Measurements from ENCODE around the gene FXYD2.
A peak's percentile ranks its signal among the peaks of the same experiment; 100 is the strongest.
"Not testable (repeated sequence)": the region's sequence is repeated elsewhere in the genome, so short reads cannot be mapped to it uniquely, and the experiment has no call there.

FXYD2 gene

DNA sequence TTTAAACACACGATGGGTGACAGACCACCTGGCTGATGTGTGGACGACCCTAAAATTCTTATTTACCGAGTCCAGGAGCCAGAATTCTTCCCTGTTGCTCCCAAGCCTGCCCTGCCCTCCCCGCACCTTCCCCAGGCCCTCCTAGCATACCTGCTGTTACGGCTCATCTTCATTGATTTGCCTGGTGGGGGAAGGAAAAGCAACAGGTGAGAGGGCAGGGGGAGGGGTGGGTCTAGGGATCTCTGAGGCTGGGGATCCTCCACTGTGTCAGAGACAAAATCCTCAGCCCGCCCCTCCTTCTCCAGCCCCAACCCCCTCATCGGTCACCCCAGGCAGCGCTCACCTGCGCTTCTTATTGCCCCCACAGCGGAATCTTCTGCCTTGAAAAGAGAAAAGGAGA, 4.0 kb downstream of the FXYD2 start:
- no peak for DNase-seq (ENCODE audit: low read depth in 3 of 3)

GRCh38 chr11:117820071-117820470, 4.5 kb downstream of the FXYD2 start:
- no peak for DNase-seq (ENCODE audit: low read depth in 3 of 3)

GRCh38 chr11:117819096-117820040, 5.2 kb downstream of the FXYD2 start:
- no peak for DNase-seq (ENCODE audit: low read depth in 3 of 3)

GRCh38 chr11:117818041-117818873, 6.3 kb downstream of the FXYD2 start:
- DNase-seq (ENCODE audit: low read depth in 3 of 3) = peak in 2 of 3 experiments; percentile 32 to 42

DNA sequence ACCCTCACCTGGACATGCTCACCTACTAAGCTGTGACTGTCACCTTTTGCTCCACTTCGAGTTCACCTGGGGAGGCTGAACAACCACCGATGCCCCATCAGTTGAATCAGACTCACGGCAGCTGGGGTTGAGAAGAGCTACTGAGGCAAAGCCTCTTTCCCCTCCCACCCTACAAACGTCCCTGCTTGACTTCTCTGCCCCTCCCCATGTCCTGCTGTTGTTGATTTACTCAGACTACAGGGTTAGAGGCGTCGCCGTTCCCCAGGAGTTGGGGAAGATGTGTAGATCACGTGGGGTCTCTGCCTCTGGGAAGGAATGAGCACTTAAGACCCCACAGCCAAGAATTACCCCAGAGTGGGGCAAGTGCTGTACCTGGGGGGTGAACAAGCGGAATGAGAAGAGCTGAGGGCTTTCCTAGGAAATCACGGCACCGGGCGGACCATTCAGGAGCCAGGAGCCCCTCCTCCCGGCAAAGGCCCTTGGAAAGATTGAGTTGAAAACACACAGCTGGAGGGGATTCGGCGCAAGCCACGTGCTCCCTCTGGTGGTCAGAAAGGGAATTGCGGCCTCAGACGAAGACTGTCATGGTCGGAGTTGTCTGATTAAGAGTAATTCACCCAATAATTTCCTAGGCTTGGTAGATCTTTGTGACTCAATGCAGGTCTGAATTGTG, 7.0 kb downstream of the FXYD2 start:
- DNase-seq (ENCODE audit: low read depth in 3 of 3) = peak; percentile 80 to 92 (median 86)

- DNase-seq (ENCODE audit: low read depth in 3 of 3) = no peak
These were observed 7.6 kb downstream of the FXYD2 start for GRCh38 chr11:117816846-117817367.

DNA sequence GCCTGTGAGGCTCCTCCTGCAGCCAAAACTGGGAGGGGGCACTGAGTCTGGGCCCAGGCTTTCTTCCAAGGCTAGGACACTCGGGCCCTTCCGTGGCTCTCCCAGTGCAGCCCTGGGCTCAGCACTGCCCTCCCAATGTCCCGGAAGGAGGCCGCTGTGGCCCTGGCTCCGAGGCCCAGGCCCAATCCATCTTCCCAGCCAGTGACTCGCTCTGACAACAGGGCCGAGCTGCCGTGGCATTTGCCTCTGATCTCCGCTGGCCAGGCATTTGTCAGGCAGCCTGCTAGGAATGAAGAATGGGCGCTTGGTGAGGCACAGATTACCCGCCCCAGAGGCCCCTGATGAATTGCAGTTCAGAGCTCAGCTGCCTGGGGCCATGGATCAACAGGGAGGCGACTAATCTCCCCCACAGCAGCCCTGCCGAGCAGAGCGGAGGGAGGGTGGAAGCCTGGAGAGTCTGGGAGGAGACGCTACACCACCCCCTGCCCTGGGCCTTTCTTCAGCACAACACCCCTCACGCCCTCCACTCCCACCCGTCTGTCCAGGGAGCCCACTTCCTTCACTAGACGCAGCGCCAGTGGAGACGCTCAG, 8.3 kb downstream of the FXYD2 start:
- no peak for DNase-seq (ENCODE audit: low read depth in 3 of 3)

DNA sequence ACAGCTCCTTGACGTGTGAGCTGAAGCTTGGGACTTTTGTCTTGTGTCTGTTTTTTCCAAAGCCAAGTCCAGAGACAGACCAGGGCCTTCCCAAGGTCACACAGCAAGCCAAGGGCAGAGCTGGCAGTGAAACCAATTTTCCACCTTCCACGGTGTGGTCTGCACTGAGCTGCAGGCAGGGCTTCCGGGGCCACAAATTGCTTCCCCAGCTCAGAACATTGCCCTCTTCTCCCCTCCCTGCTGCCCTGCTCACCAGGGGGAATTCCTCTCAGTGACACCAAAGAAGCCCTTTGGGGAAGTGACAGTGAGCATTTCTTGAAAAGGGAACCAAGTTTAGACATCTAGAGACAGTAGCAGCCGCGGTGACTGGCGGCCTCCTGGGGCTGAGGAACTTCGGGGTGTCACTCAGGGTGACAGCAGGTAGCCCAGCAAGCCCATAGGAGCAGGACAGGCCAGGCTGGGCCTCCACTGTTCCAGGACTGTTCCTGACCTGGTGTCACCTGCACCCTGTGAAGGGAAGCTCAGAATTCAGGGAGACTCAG, 9.2 kb downstream of the FXYD2 start:
- peak; percentile 36 to 60 (median 39) for DNase-seq (ENCODE audit: low read depth in 3 of 3)

GRCh38 chr11:117814766-117815261, 9.7 kb downstream of the FXYD2 start:
- peak; percentile 32 to 77 (median 41) for DNase-seq (ENCODE audit: low read depth in 3 of 3)

- no peak for DNase-seq (ENCODE audit: low read depth in 3 of 3)
These were observed 10.3 kb downstream of the FXYD2 start for GRCh38 chr11:117814204-117814765.

DNA sequence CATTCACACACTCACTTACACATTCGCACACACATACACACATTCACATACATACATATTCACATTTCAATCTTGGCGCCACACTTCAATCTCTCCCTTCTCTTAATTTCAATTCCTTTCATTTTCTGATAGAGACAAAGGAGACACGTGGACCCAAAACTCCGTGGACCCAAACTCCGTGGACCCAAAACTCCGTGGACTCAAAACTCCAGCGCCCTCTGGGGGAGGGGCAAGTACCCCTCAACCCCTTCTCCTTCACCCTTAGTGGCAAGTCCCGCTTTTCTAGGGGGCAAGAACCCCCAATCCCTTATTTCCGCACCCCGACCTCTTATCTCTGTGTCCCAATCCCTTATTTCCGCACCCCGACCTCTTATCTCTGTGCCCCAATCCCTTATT, 14.5 kb downstream of the FXYD2 start:
- DNase-seq (ENCODE audit: low read depth in 3 of 3) = not testable (repeated sequence)

DNA sequence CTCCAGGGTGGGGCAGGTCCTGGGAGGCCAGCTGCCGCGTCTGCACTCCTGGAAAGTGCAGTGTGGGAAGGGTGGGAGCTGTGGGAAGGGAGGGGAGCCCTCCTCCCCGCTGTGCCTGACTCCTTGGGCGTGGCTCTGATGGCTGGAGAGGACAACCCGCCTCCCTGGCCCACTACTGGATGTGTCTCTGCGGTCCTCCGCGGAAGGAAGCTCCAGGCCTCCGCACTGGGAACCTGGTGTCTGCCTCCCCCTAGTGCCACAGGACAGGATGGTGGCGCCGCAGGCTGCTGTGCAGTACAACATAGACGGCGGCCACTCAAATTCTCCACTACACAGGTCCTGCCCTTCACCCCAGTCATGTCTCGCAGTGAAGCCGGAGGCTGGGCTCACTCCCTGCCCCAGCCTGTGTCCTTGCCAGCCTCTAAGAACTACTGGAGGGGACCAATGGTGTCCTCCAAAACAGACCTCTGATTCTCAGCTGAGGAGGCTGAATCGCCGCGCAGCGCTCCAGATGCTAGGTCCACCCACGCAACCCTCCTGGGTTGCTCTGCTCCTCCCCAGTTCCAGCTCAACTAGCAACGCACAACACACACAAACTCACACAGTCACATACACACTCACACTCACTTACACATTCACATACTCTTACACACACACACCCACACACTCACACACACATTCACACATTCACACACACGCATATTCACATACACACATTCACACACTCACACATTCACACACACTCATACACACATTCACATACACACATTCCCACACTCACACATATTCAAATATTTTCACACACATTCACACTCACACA, 15.1 kb downstream of the FXYD2 start:
- peak in 1 of 3 experiments; percentile 58 for DNase-seq (ENCODE audit: low read depth in 3 of 3)

DNA sequence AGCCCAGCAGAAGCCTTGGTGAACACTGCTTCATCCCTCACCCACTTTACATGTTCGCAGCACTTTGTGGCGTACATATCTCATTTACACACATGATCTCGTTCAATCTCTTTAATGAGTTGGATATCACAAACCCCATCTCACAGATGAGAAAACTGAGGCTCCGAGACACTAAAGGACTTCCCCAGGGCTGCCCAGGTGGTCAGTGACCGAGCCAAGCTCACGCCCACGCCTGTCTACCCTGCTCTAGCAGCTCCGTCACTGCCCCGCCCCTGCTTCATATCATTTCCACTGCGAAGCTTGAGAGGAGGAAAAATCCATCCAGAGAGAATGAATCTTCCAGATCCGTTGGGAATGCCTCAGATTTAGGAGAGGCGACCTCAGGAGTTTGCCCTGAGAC, 15.8 kb downstream of the FXYD2 start:
- DNase-seq (ENCODE audit: low read depth in 3 of 3) = no peak

DNA sequence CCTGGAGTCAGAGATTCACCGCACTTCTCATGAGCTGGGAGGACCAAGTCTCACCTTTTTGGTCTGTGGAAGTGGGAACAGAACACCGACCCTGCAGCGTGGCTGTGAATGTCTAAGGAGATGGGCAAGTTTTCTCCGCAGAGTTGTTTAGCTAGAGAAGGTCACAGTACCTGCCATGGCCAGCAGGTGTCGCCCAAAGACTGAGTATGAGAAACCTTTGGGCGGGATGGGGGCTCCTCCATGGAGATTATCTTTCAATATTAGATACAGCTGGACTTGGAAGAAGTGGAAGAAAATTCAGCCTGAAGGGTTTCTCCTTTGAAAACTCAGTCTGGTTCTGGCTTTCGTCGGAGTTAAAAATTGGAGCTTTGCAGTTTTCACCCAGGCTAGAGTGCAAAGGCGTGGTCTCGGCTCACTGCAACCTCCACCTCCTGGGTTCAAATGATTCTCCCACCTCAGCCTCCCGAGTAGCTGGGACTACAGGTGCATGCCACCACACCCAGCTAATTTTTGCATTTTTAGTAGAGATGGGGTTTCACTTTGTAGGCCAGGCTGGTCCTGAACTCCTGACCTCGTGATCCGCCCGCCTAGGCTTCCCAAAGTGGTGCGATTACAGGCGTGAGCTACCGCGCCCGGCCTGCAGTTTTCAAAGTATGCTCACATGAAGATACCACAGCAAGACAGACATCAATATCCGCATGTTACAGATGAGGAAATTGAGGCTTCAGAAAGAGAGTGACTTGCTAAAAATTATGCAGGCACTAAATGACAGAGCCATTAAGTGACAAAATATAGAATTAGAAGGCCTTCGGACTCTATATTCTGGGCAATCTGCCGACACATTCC, 16.8 kb downstream of the FXYD2 start:
- DNase-seq (ENCODE audit: low read depth in 3 of 3) = peak; percentile 66 to 76 (median 67)

DNA sequence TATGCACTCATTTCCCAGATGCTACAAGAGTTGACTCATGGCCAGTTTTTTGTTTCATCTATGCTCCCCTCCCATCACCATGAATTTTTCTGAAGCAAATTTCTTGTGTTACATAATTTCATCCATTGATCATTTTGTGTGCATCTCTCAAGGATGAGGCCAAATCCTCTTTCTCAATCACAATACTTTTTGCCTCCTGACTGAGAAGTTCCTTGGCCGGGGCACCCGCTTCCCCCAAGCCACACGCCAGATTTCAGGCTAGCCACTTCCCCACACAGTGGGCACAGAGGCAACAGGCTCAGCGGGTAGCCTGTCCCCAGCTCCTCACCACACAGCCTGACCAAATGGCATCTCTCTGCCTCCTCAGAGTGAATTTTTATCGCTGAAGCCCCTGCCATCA, 17.7 kb downstream of the FXYD2 start:
- DNase-seq (ENCODE audit: low read depth in 3 of 3) = no peak

DNA sequence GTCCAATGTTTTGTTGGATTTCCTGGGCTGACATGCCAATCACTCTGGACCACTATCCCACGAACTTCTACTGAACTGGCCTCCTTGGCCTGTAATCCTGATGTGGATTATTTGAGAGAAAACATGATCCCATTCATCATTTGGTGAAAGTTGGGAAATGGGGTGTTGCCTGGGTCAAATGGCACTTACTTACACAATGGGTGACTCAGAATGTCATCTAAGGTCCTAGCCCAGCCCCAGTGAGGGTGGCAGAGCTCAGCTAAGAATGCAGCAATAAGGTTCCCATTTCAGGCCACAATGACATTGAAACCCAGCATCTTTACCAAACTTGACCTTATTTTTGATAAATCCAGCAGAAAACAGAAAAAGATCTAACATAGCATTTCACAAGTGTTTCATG, 19.5 kb downstream of the FXYD2 start:
- no peak for DNase-seq (ENCODE audit: low read depth in 3 of 3)

GRCh38 chr11:117803896-117804295, 20.6 kb downstream of the FXYD2 start:
- DNase-seq (ENCODE audit: low read depth in 3 of 3) = no peak

DNA sequence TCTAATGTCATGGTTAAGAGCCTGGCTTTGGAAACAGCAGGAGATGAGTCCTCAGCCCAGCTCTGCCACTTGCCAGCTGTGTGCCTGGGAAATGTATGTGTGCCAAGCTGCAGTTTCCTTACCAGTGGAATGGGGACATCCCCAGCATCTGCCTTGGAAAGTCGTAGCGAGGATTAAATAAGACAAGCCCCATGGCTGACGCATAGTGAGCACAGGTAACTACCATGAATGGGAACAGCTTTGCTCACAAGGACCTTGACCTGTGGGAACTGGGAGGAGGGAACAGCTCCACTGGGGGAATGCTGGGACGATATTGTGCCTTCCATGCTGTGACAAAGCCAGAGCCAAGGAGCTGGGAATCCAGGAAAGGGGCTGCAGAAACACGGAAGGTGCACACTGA, 24.9 kb downstream of the FXYD2 start:
- DNase-seq (ENCODE audit: low read depth in 3 of 3) = no peak
